ENCODE data around the gene PLD5. TPM values are rescaled to one million over a fixed set of nuclear protein-coding genes. Genes with fewer than 3 reads are reported as not detected.

PLD5 gene
- polyA plus RNA-seq, 1 experiment = not detected

DNA sequence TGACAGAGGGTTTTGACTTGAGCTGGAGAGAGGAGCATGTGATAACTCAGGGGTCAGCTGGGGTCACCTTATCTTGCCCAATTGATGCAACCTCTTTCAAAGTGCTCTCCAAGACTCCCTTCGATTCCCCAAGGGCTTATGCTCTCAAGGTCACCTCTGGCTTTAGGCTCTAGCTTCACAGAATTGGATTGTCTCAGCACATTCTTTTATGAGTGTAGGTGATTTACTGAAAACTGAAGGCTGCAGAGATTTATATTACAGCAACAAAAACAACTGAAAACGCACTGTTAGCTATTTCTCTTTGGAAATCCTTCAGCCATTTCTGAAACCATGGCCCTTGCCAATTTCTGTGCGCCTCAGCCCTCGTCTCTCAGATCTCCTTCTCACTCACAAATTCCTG lies 491.1 kb downstream of the PLD5 start:
- CTCF ChIA-PET = no interaction called here
- no peak overlapping the region for H3K27ac ChIP-seq (ENCODE audit: low read depth, low read length)
- H3K4me3 ChIP-seq (ENCODE audit: low read depth, low read length) = no peak overlapping the region
- peaks cover 12% of the 10 kb centered on the region for H3K9me3 ChIP-seq (ENCODE audit: control insufficient read depth, insufficient read depth, low read length)
- DNase-seq (ENCODE audit: low read depth, low spot score) = no peak
- TF ChIP-seq, protein P1, sequence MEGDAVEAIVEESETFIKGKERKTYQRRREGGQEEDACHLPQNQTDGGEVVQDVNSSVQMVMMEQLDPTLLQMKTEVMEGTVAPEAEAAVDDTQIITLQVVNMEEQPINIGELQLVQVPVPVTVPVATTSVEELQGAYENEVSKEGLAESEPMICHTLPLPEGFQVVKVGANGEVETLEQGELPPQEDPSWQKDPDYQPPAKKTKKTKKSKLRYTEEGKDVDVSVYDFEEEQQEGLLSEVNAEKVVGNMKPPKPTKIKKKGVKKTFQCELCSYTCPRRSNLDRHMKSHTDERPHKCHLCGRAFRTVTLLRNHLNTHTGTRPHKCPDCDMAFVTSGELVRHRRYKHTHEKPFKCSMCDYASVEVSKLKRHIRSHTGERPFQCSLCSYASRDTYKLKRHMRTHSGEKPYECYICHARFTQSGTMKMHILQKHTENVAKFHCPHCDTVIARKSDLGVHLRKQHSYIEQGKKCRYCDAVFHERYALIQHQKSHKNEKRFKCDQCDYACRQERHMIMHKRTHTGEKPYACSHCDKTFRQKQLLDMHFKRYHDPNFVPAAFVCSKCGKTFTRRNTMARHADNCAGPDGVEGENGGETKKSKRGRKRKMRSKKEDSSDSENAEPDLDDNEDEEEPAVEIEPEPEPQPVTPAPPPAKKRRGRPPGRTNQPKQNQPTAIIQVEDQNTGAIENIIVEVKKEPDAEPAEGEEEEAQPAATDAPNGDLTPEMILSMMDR (IDR thresholded peaks at IDR 0.05; ENCODE audit: low read depth, low read length) = no peak
- no peaks in the 10 kb centered on the region for H3K27me3 ChIP-seq (ENCODE audit: control insufficient read depth, insufficient read depth, low read length)
- POLR2A ChIA-PET = no interaction called here

Small RNAs within 50 kb of the gene (small RNA-seq; reads per million reads assigned to genes)
- gene AL360271.2 (ENCODE audit: insufficient read length, low read depth) (not detected), gene RN7SKP12 (ENCODE audit: insufficient read length, low read depth) (not detected)

All from AG04450 (cell line).